GM10266 (cell line): ENCODE data around the gene VPS54.
"Not testable (repeated sequence)": the region's sequence is repeated elsewhere in the genome, so short reads cannot be mapped to it uniquely, and the experiment has no call there.

Experiments
- DNase-seq: peaks from one replicate; pipeline ENCODE4 v3.0.0; 2012; ENCODE audit errors: extremely low spot score
- CTCF ChIP-seq: IDR thresholded peaks from 2 replicates; pipeline ENCODE4 v1.5.1; 2012; ENCODE audit warnings: mild to moderate bottlenecking, low read depth; ENCODE audit not compliant: control insufficient read depth, insufficient read depth; ENCODE audit errors: missing control alignments

VPS54 gene

GRCh38 chr2:63977904-63978303 is 41.3 kb downstream of the VPS54 start:
- no peak for TF ChIP-seq CTCF
- peak; percentile 16 for DNase-seq

GRCh38 chr2:63976125-63976510 is 43.1 kb downstream of the VPS54 start:
- DNase-seq = no peak
- no peak for TF ChIP-seq CTCF

- no peak for DNase-seq
These were observed 43.6 kb downstream of the VPS54 start for GRCh38 chr2:63975437-63976124.

GRCh38 chr2:63975036-63975435 is 44.2 kb downstream of the VPS54 start:
- not testable (repeated sequence) for DNase-seq

More at GRCh38 chr2:63975437-63976124, 43.6 kb downstream of the VPS54 start:
- no peak for TF ChIP-seq CTCF

GRCh38 chr2:63962186-63962585 is 57.0 kb downstream of the VPS54 start:
- DNase-seq = no peak
- no peak for TF ChIP-seq CTCF

GRCh38 chr2:63950414-63950813 is 68.8 kb downstream of the VPS54 start:
- no peak for DNase-seq
- TF ChIP-seq CTCF = no peak

GRCh38 chr2:63942788-63943187 is 76.4 kb downstream of the VPS54 start:
- no peak for TF ChIP-seq CTCF
- DNase-seq = no peak

GRCh38 chr2:63932104-63932503 is 87.1 kb downstream of the VPS54 start:
- not testable (repeated sequence) for DNase-seq

- TF ChIP-seq CTCF = no peak
- no peak for DNase-seq
These were observed 92.4 kb downstream of the VPS54 start for GRCh38 chr2:63926815-63927214.
